ENCODE measurements around the gene MAP3K4. TPM values are rescaled to one million over a fixed set of nuclear protein-coding genes. Genes with fewer than 3 reads are reported as not detected.

The MAP3K4 gene
- total RNA-seq, 1 experiment from 2014 or later: 27.9 TPM

GRCh38 chr6:160996131-160996601, 4.6 kb downstream of the MAP3K4 start:
- no peaks in the 10 kb centered on the region for H3K27me3 ChIP-seq (ENCODE audit: low read length)
- no peaks in the 10 kb centered on the region; the same call in 1 of the 2 replicates for H3K9me3 ChIP-seq (ENCODE audit: low read length)
- H4K20me1 ChIP-seq (ENCODE audit: low read length): 0 out of 2 replicates have a peak, but pooled peaks cover 14% of the 10 kb centered on the region
- H3K27ac ChIP-seq (ENCODE audit: low read length): peak overlapping the region; percentile 78
- peak overlapping the region; percentile 23; the same call in 1 of the 2 replicates for H3K4me3 ChIP-seq (ENCODE audit: low read length)
- H3F3A ChIP-seq (ENCODE audit: low read length, unreplicated experiment): no peaks in the 10 kb centered on the region
- ATAC-seq: peak; percentile 52
- ChIA-PET CTCF (no interaction called here), POLR2A (ENCODE audit: unreplicated experiment) (no interaction called here)
- H3K36me3 ChIP-seq (ENCODE audit: low read depth, low read length): peaks cover 13% of the 10 kb centered on the region
- H3K4me1 ChIP-seq (ENCODE audit: insufficient read depth, low read length): peaks cover 13% of the 10 kb centered on the region
- peak overlapping the region; percentile 52 for H3K4me2 ChIP-seq (ENCODE audit: low read length)
- H3K79me2 ChIP-seq (ENCODE audit: low read length): peaks cover 91% of the 10 kb centered on the region
- no TSS peak for BruUV-seq (replicated peaks)
- TF ChIP-seq EZH2 (IDR thresholded peaks at IDR 0.05; ENCODE audit: low read length, unreplicated experiment) (no peak), EZH2phosphoT487 (IDR thresholded peaks at IDR 0.05; ENCODE audit: borderline replicate concordance, low read length) (no peak)
- TF ChIP-seq, protein P1, sequence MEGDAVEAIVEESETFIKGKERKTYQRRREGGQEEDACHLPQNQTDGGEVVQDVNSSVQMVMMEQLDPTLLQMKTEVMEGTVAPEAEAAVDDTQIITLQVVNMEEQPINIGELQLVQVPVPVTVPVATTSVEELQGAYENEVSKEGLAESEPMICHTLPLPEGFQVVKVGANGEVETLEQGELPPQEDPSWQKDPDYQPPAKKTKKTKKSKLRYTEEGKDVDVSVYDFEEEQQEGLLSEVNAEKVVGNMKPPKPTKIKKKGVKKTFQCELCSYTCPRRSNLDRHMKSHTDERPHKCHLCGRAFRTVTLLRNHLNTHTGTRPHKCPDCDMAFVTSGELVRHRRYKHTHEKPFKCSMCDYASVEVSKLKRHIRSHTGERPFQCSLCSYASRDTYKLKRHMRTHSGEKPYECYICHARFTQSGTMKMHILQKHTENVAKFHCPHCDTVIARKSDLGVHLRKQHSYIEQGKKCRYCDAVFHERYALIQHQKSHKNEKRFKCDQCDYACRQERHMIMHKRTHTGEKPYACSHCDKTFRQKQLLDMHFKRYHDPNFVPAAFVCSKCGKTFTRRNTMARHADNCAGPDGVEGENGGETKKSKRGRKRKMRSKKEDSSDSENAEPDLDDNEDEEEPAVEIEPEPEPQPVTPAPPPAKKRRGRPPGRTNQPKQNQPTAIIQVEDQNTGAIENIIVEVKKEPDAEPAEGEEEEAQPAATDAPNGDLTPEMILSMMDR (conservative IDR thresholded peaks at IDR 0.05; ENCODE audit: low read depth, low read length): no peak
- H3K9me2 ChIP-seq (replicated peaks; ENCODE audit: low read length): no peaks in the 10 kb centered on the region
- intact Hi-C loops (cut with micrococcal nuclease): loop anchor here (10.0 kb wide), 4 partner anchors 79 to 379 kb away; partner anchors contain the start of gene AGPAT4
- DNase-seq: peak; percentile 64
- H3K9ac ChIP-seq (ENCODE audit: low read length): no peak overlapping the region
- H2AFZ ChIP-seq (ENCODE audit: low read length): no peak overlapping the region

GRCh38 chr6:160998217-160998616, 6.6 kb downstream of the MAP3K4 start:
- no TSS peak for BruUV-seq (replicated peaks)
- Histone ChIP-seq H3F3A (ENCODE audit: low read length, unreplicated experiment) (no peaks in the 10 kb centered on the region), H3K9me3 (ENCODE audit: low read length) (no peaks in the 10 kb centered on the region; the same call in 1 of the 2 replicates), H3K27me3 (ENCODE audit: low read length) (no peaks in the 10 kb centered on the region), H3K27ac (ENCODE audit: low read length) (no peak overlapping the region), H3K4me2 (ENCODE audit: low read length) (no peak overlapping the region), H3K4me1 (ENCODE audit: insufficient read depth, low read length) (peaks cover 10% of the 10 kb centered on the region), H3K36me3 (ENCODE audit: low read depth, low read length) (peaks cover 13% of the 10 kb centered on the region), H3K9ac (ENCODE audit: low read length) (no peak overlapping the region), H3K4me3 (ENCODE audit: low read length) (no peak overlapping the region), H2AFZ (ENCODE audit: low read length) (no peak overlapping the region), H3K79me2 (ENCODE audit: low read length) (peaks cover 96% of the 10 kb centered on the region), H4K20me1 (ENCODE audit: low read length) (peaks cover 21% of the 10 kb centered on the region; the same call in 1 of the 2 replicates), H3K9me2 (replicated peaks; ENCODE audit: low read length) (no peaks in the 10 kb centered on the region)
- TF ChIP-seq EZH2phosphoT487 (IDR thresholded peaks at IDR 0.05; ENCODE audit: borderline replicate concordance, low read length) (no peak), EZH2 (IDR thresholded peaks at IDR 0.05; ENCODE audit: low read length, unreplicated experiment) (no peak)
- TF ChIP-seq, protein P1 (conservative IDR thresholded peaks at IDR 0.05; ENCODE audit: low read depth, low read length): no peak
- CTCF ChIA-PET: no interaction called here
- ATAC-seq (no peak), DNase-seq (no peak)
- intact Hi-C loops (cut with micrococcal nuclease): loop anchor here (10.0 kb wide), 4 partner anchors 77 to 377 kb away; partner anchors contain the start of gene AGPAT4
- POLR2A ChIA-PET (ENCODE audit: unreplicated experiment): no interaction called here

DNA sequence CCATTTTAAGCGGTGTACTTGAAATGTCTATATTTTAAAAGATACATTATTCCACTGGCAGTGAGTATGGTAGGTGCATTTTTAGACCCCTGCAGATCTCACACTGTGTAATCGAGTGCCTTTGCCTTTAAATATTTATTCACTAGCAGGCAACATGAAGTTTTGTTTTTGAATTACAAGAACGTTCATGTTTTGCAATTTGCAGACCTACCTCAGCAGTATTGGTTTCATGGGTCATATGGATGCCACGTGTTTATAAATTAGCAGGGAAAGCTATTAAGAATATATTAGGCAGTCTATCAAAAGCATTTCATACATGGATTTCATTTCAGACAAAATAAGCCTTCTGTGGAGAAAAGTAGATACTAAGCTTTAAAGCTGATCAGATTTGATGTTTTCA, 7.2 kb downstream of the MAP3K4 start:
- intact Hi-C loops (cut with micrococcal nuclease): loop anchor here (10.0 kb wide), 4 partner anchors 76 to 376 kb away; partner anchors contain the start of gene AGPAT4
- TF ChIP-seq, protein P1 (conservative IDR thresholded peaks at IDR 0.05; ENCODE audit: low read depth, low read length): no peak
- no peak for TF ChIP-seq EZH2phosphoT487 (IDR thresholded peaks at IDR 0.05; ENCODE audit: borderline replicate concordance, low read length)
- H3K27me3 ChIP-seq (ENCODE audit: low read length): no peaks in the 10 kb centered on the region
- BruUV-seq (replicated peaks): no TSS peak
- ATAC-seq (no peak), DNase-seq (no peak)
- H3K9me3 ChIP-seq (ENCODE audit: low read length): no peaks in the 10 kb centered on the region; the same call in 1 of the 2 replicates
- peaks cover 13% of the 10 kb centered on the region for H3K36me3 ChIP-seq (ENCODE audit: low read depth, low read length)
- no peaks in the 10 kb centered on the region for H3F3A ChIP-seq (ENCODE audit: low read length, unreplicated experiment)
- no peak overlapping the region for H3K4me2 ChIP-seq (ENCODE audit: low read length)
- ChIA-PET CTCF (no interaction called here), POLR2A (ENCODE audit: unreplicated experiment) (no interaction called here)
- H3K27ac ChIP-seq (ENCODE audit: low read length): no peak overlapping the region
- H3K9ac ChIP-seq (ENCODE audit: low read length): no peak overlapping the region
- no peaks in the 10 kb centered on the region for H3K9me2 ChIP-seq (replicated peaks; ENCODE audit: low read length)
- H4K20me1 ChIP-seq (ENCODE audit: low read length): peaks cover 18% of the 10 kb centered on the region; the same call in 1 of the 2 replicates
- H2AFZ ChIP-seq (ENCODE audit: low read length): no peak overlapping the region
- H3K4me1 ChIP-seq (ENCODE audit: insufficient read depth, low read length): peaks cover 4% of the 10 kb centered on the region
- H3K79me2 ChIP-seq (ENCODE audit: low read length): peaks cover 96% of the 10 kb centered on the region
- no peak overlapping the region for H3K4me3 ChIP-seq (ENCODE audit: low read length)
